ENCODE results near the gene PRSS33.

The PRSS33 gene

DNA sequence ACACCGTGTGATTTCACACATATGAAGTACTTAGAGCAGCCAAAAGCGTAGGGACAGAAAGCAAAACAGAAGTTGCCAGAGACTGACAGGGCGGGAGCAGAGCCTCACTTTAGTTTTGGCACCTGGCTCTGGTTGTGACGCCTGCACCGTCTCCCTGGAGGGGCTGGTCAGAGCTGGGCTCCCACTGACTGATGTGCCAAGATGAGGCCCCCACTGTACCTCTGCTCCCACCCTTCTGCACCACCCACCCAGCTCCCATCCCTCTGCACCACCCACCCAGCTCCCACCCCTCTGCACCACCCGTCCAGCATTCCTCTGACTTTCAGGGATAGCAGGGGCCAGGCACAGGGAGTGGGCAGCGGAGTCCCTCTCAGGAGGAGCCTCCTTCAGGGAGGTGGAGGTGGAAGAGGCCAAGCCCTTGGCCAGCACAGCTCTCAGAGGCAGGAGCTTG is 26.4 kb upstream of the PRSS33 start:
- Mint-ChIP-seq H3K9me3 (no peaks in the 10 kb centered on the region), H3K27ac (no peak overlapping the region), H3K4me1 (no peaks in the 10 kb centered on the region), H3K4me3 (no peak overlapping the region), H3K36me3 (no peaks in the 10 kb centered on the region), H3K27me3 (peaks cover 5% of the 10 kb centered on the region)

DNA sequence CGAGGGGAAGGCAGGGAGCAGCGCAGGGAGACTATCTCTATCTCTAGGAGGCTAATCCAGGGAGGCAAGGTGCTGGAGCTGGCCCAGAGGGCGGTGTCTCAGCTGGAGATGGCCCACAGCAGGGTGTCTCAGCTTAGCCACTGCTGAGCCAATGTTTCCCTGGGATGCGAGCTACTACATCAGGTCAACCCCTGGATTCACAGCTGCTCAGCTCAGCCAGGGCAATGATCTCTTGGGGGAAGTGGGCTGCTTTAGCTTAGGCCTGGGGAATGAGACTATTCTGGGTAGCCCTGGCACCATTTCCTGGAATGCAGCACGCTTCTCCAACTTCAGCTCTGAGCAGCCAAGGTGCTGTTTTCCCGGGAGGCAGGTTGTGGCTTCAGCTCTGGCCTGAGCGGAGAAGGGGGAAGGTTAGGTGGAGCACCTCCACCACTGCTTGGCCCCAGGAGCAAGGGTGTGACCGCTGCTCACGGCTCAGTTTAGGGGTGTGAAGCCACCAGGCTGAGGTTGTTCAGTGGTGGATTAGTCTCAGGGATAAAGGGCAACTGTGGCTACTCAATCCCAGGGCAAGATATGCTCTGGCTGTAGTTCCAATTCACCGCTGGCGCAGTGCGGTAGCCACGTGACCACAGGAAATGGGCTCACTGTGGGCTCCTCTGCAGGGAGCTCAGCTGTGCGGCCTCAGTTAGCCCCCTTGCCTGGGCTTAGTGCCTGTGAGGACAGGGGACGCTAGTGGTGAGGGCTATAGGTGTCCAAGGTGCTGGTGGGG is 24.5 kb upstream of the PRSS33 start:
- Mint-ChIP-seq H3K4me1 (no peaks in the 10 kb centered on the region), H3K27ac (no peak overlapping the region), H3K27me3 (peaks cover 8% of the 10 kb centered on the region), H3K36me3 (no peaks in the 10 kb centered on the region), H3K9me3 (no peaks in the 10 kb centered on the region), H3K4me3 (no peak overlapping the region)

GRCh38 chr16:2810651-2811050 is 23.3 kb upstream of the PRSS33 start:
- Mint-ChIP-seq H3K36me3 (no peaks in the 10 kb centered on the region), H3K4me3 (no peak overlapping the region), H3K27ac (no peak overlapping the region), H3K4me1 (no peaks in the 10 kb centered on the region), H3K27me3 (peaks cover 8% of the 10 kb centered on the region), H3K9me3 (no peaks in the 10 kb centered on the region)

- Mint-ChIP-seq H3K4me3 (no peak overlapping the region), H3K9me3 (no peaks in the 10 kb centered on the region), H3K36me3 (no peaks in the 10 kb centered on the region), H3K27ac (no peak overlapping the region), H3K4me1 (no peaks in the 10 kb centered on the region), H3K27me3 (peaks cover 9% of the 10 kb centered on the region)
Observed at GRCh38 chr16:2809149-2809760, 21.9 kb upstream of the PRSS33 start.

DNA sequence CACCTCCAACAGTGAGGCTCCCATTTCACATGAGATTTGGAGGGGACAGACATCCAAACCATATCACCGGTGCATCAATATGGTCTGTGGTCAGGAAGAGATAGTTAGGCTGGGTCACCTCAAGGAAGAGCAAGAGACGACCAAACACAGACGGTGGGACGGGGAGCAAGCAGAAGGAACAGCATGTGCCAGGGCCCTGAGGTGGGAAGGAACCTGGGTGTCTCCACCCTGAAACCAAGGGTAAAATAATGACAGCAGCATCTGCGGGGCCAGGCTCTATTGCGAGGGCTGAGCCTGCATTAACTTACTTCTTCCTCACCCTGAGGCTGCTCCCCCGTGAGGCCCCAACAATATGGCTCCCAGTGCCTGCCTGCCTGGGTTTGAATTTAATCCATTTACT is 20.8 kb upstream of the PRSS33 start:
- H3K27ac Mint-ChIP-seq: no peak overlapping the region
- no peak overlapping the region for H3K4me3 Mint-ChIP-seq
- H3K27me3 Mint-ChIP-seq: peaks cover 9% of the 10 kb centered on the region
- H3K9me3 Mint-ChIP-seq: peaks cover 6% of the 10 kb centered on the region
- peaks cover 2% of the 10 kb centered on the region for H3K36me3 Mint-ChIP-seq
- no peaks in the 10 kb centered on the region for H3K4me1 Mint-ChIP-seq

GRCh38 chr16:2806286-2806685 is 18.9 kb upstream of the PRSS33 start:
- Mint-ChIP-seq H3K36me3 (peaks cover 2% of the 10 kb centered on the region), H3K4me1 (no peaks in the 10 kb centered on the region), H3K9me3 (peaks cover 6% of the 10 kb centered on the region), H3K27me3 (peaks cover 9% of the 10 kb centered on the region), H3K27ac (no peak overlapping the region), H3K4me3 (no peak overlapping the region)

- no peak overlapping the region for H3K27ac Mint-ChIP-seq
Observed at GRCh38 chr16:2804728-2805127, 17.4 kb upstream of the PRSS33 start.

GRCh38 chr16:2803545-2804195 is 16.3 kb upstream of the PRSS33 start:
- no peaks in the 10 kb centered on the region for H3K4me1 Mint-ChIP-seq
- peaks cover 2% of the 10 kb centered on the region for H3K36me3 Mint-ChIP-seq
- H3K4me3 Mint-ChIP-seq: no peak overlapping the region
- no peak overlapping the region for H3K27ac Mint-ChIP-seq
- H3K9me3 Mint-ChIP-seq: peaks cover 6% of the 10 kb centered on the region
- peaks cover 4% of the 10 kb centered on the region for H3K27me3 Mint-ChIP-seq

More at GRCh38 chr16:2804728-2805127, 17.4 kb upstream of the PRSS33 start:
- Mint-ChIP-seq H3K4me3 (no peak overlapping the region), H3K36me3 (peaks cover 2% of the 10 kb centered on the region), H3K27me3 (peaks cover 9% of the 10 kb centered on the region), H3K9me3 (peaks cover 6% of the 10 kb centered on the region), H3K4me1 (no peaks in the 10 kb centered on the region)

DNA sequence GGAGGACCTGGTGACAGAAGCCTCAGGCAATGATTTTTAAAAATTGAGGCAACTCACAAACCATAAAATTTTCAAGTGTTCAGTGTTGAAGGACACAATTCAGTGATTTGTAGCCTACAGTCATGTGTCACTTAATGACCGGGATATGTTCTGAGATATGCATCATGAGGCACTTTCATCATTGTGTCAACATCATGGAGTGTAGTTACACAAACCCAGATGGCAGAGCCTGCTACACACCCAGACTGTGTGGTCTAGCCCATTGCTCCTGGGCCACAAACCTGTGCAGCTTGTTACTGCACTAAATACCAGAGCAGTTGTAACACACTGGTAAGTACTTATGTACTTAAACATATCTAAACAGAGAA is 12.5 kb upstream of the PRSS33 start:
- Mint-ChIP-seq H3K27me3 (peaks cover 1% of the 10 kb centered on the region), H3K36me3 (peaks cover 2% of the 10 kb centered on the region), H3K9me3 (peaks cover 6% of the 10 kb centered on the region), H3K27ac (no peak overlapping the region), H3K4me3 (no peak overlapping the region), H3K4me1 (no peaks in the 10 kb centered on the region)

- Mint-ChIP-seq H3K27ac (no peak overlapping the region), H3K27me3 (peaks cover 1% of the 10 kb centered on the region), H3K4me3 (no peak overlapping the region), H3K9me3 (peaks cover 6% of the 10 kb centered on the region), H3K36me3 (peaks cover 2% of the 10 kb centered on the region), H3K4me1 (no peaks in the 10 kb centered on the region)
Observed at GRCh38 chr16:2799205-2799858, 12.0 kb upstream of the PRSS33 start.

- H3K27ac Mint-ChIP-seq: no peak overlapping the region
- peaks cover 1% of the 10 kb centered on the region for H3K27me3 Mint-ChIP-seq
- H3K4me3 Mint-ChIP-seq: no peak overlapping the region
- peaks cover 1% of the 10 kb centered on the region for H3K36me3 Mint-ChIP-seq
- peaks cover 3% of the 10 kb centered on the region for H3K9me3 Mint-ChIP-seq
- H3K4me1 Mint-ChIP-seq: no peaks in the 10 kb centered on the region
Observed at GRCh38 chr16:2798723-2799204, 11.4 kb upstream of the PRSS33 start.

DNA sequence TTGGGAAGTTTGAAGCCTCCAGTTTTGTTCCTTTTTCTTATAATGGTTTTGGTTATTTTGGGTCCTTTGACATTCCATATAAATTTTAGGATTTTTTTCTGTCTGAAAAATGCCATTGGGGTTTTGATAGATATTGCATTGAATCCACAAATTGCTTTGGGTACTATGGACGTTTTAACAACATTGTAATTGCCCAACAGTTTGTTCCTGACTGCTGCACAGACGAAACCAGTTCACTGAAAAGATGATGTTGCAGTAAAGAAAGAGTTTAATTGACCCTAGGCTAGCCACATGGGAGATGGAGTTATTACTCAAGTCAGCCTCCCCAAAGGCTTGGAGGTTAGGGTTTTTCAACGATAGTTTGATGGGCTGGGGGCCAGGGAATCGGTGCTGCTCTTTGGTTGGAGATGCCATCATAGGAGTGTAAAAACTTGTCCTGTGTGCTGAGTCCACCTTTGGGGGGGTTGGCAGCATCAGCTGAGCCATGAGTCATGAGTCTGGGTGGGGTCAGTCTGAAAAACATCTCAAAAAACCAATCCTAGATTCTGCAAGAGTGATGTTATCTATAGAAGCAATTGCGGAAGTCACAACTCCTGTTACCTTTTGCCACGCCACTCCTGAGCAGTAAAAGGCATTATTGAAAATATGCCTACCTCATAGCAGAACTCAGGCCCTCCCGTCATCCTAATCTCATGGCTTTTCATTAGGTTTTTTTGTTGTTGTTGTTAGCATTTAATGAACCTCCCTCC is 8.2 kb upstream of the PRSS33 start:
- Mint-ChIP-seq H3K9me3 (no peaks in the 10 kb centered on the region), H3K4me3 (no peak overlapping the region), H3K36me3 (no peaks in the 10 kb centered on the region), H3K27ac (no peak overlapping the region), H3K27me3 (peaks cover 6% of the 10 kb centered on the region), H3K4me1 (no peaks in the 10 kb centered on the region)

DNA sequence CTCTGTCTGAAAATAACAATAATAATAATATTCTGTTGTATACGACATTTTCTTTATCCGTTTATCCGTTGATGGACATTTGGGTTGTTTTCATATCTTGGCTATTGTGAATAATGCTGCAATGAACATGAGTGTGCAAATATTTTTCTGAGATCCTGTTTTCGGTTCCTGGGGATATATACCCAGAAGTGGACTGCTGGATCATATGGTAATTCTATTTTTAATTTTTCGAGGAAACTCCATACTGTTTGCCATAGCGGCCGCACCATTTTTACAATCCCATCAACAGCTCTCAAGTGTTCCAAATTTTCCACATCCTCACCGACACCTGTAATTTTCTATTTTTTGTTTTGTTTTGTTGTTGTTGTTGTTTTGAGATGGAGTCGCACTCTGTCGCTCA is 5.6 kb upstream of the PRSS33 start:
- Mint-ChIP-seq H3K4me1 (no peaks in the 10 kb centered on the region), H3K4me3 (no peak overlapping the region), H3K27me3 (peaks cover 8% of the 10 kb centered on the region), H3K27ac (no peak overlapping the region), H3K36me3 (no peaks in the 10 kb centered on the region), H3K9me3 (no peaks in the 10 kb centered on the region)

- H3K27me3 Mint-ChIP-seq: peaks cover 7% of the 10 kb centered on the region
- H3K4me1 Mint-ChIP-seq: peaks cover under 1% of the 10 kb centered on the region
- no peak overlapping the region for H3K4me3 Mint-ChIP-seq
- no peaks in the 10 kb centered on the region for H3K36me3 Mint-ChIP-seq
- no peaks in the 10 kb centered on the region for H3K9me3 Mint-ChIP-seq
- H3K27ac Mint-ChIP-seq: no peak overlapping the region
Observed at GRCh38 chr16:2791174-2791573, 3.8 kb upstream of the PRSS33 start.

DNA sequence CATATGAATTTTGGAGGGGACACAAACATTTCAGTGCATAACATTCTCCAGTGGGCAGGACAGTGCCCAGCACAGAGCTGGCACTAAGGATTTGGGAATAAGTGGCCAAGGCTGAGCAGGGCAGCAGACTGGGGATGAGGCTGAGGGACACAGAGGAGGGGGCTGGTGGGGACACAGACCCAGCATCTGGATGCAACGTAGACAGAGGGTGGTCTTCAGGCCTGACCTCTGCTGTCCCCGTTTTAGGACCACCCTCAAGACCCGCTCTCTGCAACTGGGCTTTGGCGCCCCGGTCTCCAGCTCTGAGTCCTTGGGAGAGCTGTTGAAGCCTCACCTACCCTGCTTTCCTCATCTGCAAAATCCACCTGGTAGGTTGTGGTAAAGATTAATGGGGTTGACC is 3.3 kb upstream of the PRSS33 start:
- peaks cover 3% of the 10 kb centered on the region for H3K4me1 Mint-ChIP-seq

More for the DNA sequence above, 3.3 kb upstream of the PRSS33 start:
- Mint-ChIP-seq H3K27ac (no peak overlapping the region), H3K27me3 (peaks cover 7% of the 10 kb centered on the region), H3K9me3 (no peaks in the 10 kb centered on the region), H3K36me3 (no peaks in the 10 kb centered on the region), H3K4me3 (no peak overlapping the region)
